DMS 273 (cell line): ENCODE data around the gene NKAIN1.
"Not testable (repeated sequence)": the region's sequence is repeated elsewhere in the genome, so short reads cannot be mapped to it uniquely, and the experiment has no call there.

Experiments used
- DNase-seq: peaks from one replicate; lab custom pipeline; 2025; ENCODE audit not compliant: unreplicated experiment; lab: John Stamatoyannopoulos, UW

Gene NKAIN1

GRCh38 chr1:31198600-31198999 lies 41.1 kb downstream of the NKAIN1 start:
- no peak for DNase-seq

DNA sequence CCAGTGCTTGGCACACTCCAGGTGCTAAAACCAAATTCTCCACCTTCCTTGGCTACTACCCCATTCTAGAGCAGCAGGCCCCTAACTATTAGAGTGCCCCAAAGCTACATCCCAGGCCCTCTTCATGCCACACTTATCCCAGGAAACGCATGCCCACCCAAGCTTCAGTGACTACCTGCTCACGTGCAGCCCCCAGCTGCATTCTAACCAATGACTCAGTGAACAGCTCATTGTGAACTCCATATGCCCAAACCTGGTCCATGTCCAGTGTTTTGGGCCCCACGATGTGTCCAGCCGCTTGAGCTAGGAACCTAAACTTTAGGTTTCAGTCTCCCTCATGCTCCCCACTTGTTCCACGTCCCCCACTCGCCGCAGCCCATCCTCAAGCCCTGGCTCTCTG lies 41.5 kb downstream of the NKAIN1 start:
- no peak for DNase-seq

DNA sequence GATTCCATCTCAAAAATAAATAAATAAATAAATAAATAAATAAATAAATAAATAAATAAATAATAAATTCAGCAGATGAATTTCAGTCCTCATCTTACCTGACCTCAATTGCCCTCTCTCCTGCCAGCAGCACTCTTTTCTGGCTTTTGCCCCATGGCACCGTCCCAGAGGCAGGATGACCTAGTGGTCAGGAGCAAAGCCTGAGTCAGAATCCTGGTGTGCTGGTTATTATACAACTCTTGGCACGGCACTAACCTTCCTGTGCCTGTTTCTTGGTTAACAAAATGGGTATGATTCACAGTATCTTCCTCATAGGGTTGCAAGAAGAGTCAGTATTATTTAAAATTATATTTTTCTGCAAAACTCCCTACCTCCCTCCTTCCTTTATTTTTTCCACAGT lies 43.0 kb downstream of the NKAIN1 start:
- no peak for DNase-seq

GRCh38 chr1:31195267-31195666 lies 44.4 kb downstream of the NKAIN1 start:
- DNase-seq = not testable (repeated sequence)

DNA sequence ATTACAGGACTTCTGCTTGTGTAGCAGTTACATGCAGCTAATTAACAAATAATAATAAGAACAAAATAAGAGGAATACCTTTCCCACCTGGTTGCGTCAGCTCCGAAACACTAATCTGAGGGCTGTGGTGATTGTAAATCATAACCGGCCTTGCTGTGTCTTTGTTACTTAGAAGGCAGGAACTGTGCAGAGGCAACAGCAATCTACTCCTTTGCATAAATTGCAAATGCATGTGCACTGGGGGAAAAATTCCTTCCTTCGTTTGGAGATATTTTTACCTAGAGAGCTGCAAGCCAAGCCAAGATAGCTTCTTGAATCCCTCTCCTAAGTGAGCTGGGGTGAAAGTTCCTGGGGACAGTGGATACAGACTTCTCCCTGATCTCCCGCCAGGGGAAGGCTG lies 46.0 kb downstream of the NKAIN1 start:
- DNase-seq = no peak

DNA sequence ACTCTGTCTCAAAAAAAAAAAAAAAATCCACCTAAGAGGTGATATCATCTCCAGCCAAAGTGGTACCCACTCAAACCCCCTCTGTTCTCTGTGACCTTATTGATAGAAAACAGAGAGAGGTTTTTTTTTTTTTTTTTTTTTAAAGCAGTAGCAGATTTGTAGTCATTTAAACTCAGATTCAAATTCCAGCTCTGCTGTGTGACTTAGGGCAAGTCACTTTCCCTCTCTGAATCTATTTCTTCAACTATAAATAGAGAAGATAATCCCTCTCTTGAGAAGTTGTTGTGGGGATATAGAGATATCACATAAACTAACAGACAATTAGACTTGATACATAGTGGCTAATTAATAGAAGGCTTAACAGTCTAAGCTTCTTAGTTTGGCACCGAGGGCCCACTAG lies 48.4 kb downstream of the NKAIN1 start:
- DNase-seq = no peak

- DNase-seq = peak; percentile 31
These were observed 49.7 kb downstream of the NKAIN1 start for GRCh38 chr1:31189696-31190674.

DNA sequence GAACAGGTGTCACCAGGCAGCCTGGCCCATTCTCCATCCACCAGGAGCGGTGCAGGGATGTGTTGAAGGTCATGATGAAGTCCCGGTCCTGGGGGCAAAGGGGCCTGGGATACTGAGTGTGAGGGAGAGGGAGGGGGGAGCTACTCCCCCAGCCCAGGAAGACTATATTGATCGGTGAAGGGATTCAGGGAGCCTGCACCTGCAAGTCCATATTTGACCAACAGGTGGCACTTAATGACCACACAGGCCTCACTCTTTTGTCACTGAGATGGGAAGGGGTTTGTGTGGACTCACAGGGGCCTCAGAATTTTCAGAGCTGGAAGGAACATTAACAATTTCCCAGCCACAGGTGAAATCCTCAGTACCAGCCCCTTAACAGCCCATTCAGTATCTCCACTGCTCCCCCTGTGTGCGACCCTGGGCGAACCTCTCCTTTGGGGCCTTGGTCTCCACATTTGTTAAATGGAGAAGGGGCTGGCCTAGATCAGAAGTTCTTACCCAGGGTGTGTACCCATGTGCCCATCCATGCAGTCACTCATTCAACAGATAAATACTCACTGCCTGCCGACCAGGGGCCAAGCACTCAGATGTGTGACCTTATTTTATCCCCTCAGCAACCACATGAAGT lies 55.6 kb downstream of the NKAIN1 start:
- DNase-seq = peak; percentile 78

- DNase-seq = no peak
These were observed 56.6 kb downstream of the NKAIN1 start for GRCh38 chr1:31183126-31183525.

GRCh38 chr1:31182352-31182751 lies 57.3 kb downstream of the NKAIN1 start:
- DNase-seq = peak; percentile 96

DNA sequence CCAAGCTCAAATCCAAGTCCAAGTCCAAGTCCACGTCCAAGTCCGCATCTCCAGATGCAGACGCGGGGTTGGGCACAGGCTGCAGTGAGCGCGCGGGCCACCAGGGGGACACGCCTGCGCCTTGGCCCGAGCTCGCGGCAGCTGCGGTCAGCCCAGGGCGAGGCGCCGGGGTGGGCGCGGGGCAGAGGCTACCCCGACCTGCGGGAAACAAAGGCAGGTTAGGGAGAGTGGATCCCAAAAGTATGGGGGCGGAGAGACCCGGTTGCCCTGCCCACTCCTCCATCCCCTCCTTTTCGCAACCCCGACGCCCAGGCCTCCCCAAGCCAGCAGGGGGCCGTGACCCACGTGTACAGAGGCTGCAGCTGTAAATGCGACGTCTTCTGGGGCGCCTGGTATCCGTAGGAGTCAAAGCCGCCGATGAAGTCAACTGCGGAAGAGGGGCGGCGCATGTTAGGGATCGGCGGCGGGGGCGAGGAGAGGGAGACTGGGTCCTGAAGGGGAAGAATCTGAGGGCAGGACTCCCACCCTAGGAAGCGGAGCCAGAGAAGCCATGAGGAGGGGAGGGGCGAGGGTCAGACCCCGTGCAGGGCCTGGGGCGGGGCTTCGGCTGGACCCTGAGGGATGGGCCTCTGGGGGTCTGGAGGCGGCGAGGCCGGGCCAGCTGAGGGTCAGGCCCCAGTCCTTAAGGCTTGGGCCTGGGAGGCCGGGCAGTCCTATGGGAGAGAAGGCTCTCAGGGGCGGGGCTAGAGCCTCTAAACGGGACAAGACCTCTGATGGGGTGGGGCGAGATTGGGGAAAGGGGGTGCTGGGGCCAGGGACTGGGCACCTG lies 58.0 kb downstream of the NKAIN1 start:
- peak; percentile 75 for DNase-seq

GRCh38 chr1:31180338-31180737 lies 59.3 kb downstream of the NKAIN1 start:
- DNase-seq = no peak

- not testable (repeated sequence) for DNase-seq
These were observed 63.4 kb downstream of the NKAIN1 start for GRCh38 chr1:31176291-31176690.

- no peak for DNase-seq
These were observed 69.3 kb downstream of the NKAIN1 start for GRCh38 chr1:31170486-31170735.

GRCh38 chr1:31166462-31166861 lies 73.2 kb downstream of the NKAIN1 start:
- DNase-seq = no peak

- no peak for DNase-seq
These were observed 75.4 kb downstream of the NKAIN1 start for GRCh38 chr1:31164291-31164690.

GRCh38 chr1:31163866-31164265 lies 75.8 kb downstream of the NKAIN1 start:
- no peak for DNase-seq

DNA sequence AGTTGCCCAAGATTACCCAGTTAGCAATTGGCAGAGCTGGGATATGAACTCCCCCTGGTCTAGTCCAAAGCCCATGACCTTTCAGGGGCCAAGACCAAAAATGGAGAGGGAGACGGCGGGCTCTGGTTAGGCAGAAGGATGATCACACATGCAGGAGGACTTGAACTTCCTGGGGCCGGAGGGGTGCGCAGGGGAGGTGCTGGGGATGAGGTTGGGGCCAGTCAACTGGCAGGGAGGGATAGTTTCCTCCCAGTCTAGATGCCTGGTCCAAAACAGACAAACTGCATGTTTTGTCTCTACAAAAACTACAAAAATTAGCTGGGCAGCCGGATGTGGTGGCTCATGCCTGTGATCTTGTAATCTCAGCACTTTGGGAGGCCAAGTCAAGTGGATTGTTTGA lies 78.1 kb downstream of the NKAIN1 start:
- DNase-seq = no peak

DNA sequence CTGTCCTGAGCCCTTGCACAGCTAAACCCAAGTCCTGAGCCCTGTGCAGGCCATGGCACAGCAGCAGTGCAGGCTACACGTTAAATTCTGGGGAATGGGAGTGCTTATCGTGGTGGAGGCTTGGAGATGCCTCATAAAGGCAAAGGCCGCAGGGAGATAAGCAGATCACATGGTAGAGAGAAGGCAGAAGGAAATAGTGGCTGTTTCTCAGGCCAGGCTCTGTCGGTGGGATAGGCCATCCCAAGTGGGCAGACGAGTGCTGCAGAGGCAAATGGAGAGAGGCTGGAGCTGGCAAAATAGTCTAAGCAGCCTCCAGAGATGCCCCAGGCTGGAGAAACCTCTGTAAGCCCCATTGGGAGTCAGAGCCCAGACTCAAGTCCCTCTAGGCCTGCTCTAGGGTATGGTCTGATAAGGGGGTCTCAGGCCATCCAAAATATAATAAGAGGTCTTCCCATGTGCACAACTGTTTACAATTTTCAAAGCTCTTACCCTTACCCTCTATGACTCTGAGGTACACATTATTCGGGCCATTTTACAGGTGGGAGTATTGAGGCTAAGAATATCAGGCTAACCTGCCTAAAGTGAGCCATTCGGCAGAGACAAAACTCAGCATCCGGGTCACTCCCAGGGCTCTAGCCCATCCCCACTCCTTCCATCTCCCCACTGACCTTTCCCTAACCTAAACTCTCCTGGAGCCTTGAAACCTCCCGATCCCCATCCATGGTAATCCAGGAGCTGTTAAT lies 79.6 kb downstream of the NKAIN1 start:
- DNase-seq = no peak

DNA sequence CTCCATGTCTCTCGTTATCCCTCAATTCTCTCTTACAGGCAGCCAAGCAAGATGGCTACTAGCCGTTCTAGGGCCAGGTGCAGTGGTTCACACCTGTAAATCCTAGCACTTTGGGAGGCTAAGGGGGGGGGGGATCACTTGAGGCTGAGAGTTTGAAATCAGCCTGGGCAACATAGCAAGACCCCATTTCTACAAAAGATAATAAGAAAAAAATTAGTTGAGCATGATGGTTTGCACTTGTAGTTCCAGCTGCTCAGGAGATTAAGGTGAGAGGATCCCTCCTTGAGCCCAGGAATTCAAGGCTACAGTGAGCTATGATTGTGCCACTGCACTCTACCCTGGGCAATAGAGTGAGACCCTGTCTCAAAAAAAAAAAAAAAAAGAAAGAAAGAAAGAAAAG lies 80.4 kb downstream of the NKAIN1 start:
- no peak for DNase-seq

DNA sequence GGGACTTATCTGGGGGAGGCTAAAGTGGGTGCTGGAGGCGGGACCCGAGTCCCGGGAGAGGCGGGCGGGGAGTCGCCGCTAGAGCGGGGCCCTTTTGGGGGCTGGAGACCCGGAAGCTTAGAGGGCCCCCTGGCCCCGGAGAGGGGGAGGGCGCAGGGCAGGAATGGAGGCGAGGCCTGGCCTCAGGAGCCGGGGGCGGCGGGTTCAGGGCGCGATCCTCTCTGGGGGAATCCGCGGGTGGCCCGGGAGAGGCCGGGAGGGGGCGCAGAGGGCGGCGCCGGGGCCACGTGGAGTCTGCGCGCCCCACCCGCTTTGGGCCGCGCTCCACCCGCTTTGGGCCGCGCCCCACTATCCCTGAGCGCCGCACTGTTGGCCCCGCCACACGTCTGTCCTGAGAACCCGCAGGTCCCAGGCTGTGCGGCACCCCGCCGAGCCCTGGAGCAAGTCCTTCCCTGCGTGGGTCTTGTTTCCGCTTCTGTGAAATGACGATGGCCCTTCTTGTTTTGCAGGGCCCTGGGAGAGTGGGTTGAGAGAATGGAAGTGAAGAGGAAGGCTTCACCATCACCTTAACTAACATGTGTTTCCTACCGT lies 84.4 kb downstream of the NKAIN1 start:
- peak; percentile 89 for DNase-seq
